A673 (cell line): ENCODE data around the gene GPR34. TPM values are rescaled to one million over a fixed set of nuclear protein-coding genes. Genes with fewer than 3 reads are reported as not detected.
A peak's percentile ranks its signal among the peaks of the same experiment; 100 is the strongest.
"Not testable (repeated sequence)": the region's sequence is repeated elsewhere in the genome, so short reads cannot be mapped to it uniquely, and the experiment has no call there.

ENCODE experiments used
- BruUV-seq: library from RNA; stranded (reverse); fragments of 400-500 nt; replicated peaks from 2 replicates; lab custom pipeline; 2021; lab: Mats Ljungman, UMichigan
- CTCF ChIA-PET: fragments of 300-600 bp; sonication (Branson Sonifier 250); formaldehyde crosslinking; loops from one replicate; lab custom pipeline; 2022; ENCODE audit warnings: antibody characterized with exemption; lab: Charles Lee
- POLR2A ChIA-PET: fragments of 300-600 bp; sonication (Branson Sonifier 250); formaldehyde crosslinking; loops from one replicate; lab custom pipeline; 2022; ENCODE audit warnings: antibody characterized with exemption; ENCODE audit not compliant: low non-redundant PET; lab: Charles Lee
- DNase-seq: peaks from one replicate; pipeline ENCODE4 v3.0.0-alpha.2; 2015; ENCODE audit warnings: low spot score
- H3K27ac ChIP-seq: fragments of 200-600 bp; sonication (generic); 2 replicates; pipeline ENCODE4 v1.5.1; 2016; ENCODE audit warnings: mixed run types, low read depth, mild to moderate bottlenecking, mixed read lengths, antibody characterized with exemption, low read length; ENCODE audit not compliant: poor library complexity, severe bottlenecking
- H3K27me3 ChIP-seq: fragments of 200-600 bp; sonication (generic); replicated peaks from 2 replicates; pipeline ENCODE4 v1.6.1; 2017; ENCODE audit warnings: mixed run types, low read depth, mild to moderate bottlenecking, mixed read lengths, antibody characterized with exemption, low read length; ENCODE audit not compliant: insufficient read depth, poor library complexity
- H3K36me3 ChIP-seq: fragments of 200-600 bp; sonication (generic); 2 replicates; pipeline ENCODE4 v1.6.1; 2016; ENCODE audit warnings: mixed run types, mild to moderate bottlenecking, mixed read lengths, antibody characterized with exemption, low read length; ENCODE audit not compliant: insufficient read depth, poor library complexity, severe bottlenecking
- H3K4me1 ChIP-seq: fragments of 200-600 bp; sonication (generic); 2 replicates; pipeline ENCODE4 v1.6.1; 2017; ENCODE audit warnings: mixed run types, mild to moderate bottlenecking, mixed read lengths, antibody characterized with exemption, low read length; ENCODE audit not compliant: insufficient read depth, poor library complexity, severe bottlenecking
- H3K4me3 ChIP-seq: fragments of 200-600 bp; sonication (generic); 2 replicates; pipeline ENCODE4 v1.5.1; 2016; ENCODE audit warnings: low read depth, mixed run types, mild to moderate bottlenecking, mixed read lengths, low read length; ENCODE audit not compliant: poor library complexity, severe bottlenecking
- H3K9me3 ChIP-seq: fragments of 200-600 bp; sonication (generic); 2 replicates; pipeline ENCODE4 v1.6.1; 2016; ENCODE audit warnings: mixed run types, low read depth, mild to moderate bottlenecking, mixed read lengths, antibody characterized with exemption, low read length; ENCODE audit not compliant: poor library complexity, severe bottlenecking
- EZH2 ChIP-seq: fragments of 200-600 bp; sonication (generic); IDR thresholded peaks from 2 replicates; pipeline ENCODE4 v1.6.1; 2017; ENCODE audit warnings: borderline replicate concordance, low read depth, mild to moderate bottlenecking, mixed read lengths, antibody characterized with exemption, low read length; ENCODE audit not compliant: poor library complexity, severe bottlenecking
- intact Hi-C: fragments of 100-400 bp; cut with micrococcal nuclease; formaldehyde crosslinking; loops from one replicate; pipeline ENCODE4 v1.10.0; 2022; ENCODE audit not compliant: unreplicated experiment
- total RNA-seq: library from RNA; stranded (reverse); gene quantifications from 2 replicates; pipeline ENCODE4 v1.2.3, GENCODE V29; 2021
- TF ChIP-seq, protein P1 (sequence below): fragments of 300-800, 200-600 bp; sonication (generic); conservative IDR thresholded peaks from 2 replicates; pipeline ENCODE4 v1.5.1; 2017; ENCODE audit warnings: low read depth, mild to moderate bottlenecking, antibody characterized with exemption, low read length, moderate library complexity, mixed read lengths

GPR34 gene
- total RNA-seq, 1 experiment from 2014 or later: not detected

DNA sequence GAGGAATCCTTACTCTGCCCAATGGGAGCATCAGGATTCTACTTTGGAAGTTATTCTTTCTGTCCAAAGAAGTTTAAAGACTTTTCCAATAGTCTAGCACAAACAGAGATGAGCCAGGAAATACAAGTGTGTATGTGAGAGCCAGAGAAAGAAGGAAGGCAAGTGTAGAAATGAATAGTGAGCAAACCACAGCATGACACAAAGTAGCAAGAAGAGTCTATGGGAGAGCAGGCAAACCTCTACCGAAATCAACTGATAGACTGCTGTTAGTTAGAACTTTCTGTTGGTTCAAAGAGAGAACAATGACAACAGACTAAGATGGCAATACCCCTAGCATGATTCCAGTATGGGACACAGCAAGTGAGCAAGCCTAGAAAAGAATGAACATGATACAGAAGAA, 16.1 kb upstream of the GPR34 start:
- Histone ChIP-seq H3K4me1 (no peaks in the 10 kb centered on the region), H3K36me3 (no peaks in the 10 kb centered on the region), H3K4me3 (no peak overlapping the region), H3K27me3 (no peaks in the 10 kb centered on the region), H3K27ac (no peak overlapping the region), H3K9me3 (no peaks in the 10 kb centered on the region)
- BruUV-seq: no TSS peak
- no peak for DNase-seq
- intact Hi-C loops: no loop called here
- POLR2A ChIA-PET: no interaction called here
- no peak for TF ChIP-seq EZH2
- TF ChIP-seq, protein P1, sequence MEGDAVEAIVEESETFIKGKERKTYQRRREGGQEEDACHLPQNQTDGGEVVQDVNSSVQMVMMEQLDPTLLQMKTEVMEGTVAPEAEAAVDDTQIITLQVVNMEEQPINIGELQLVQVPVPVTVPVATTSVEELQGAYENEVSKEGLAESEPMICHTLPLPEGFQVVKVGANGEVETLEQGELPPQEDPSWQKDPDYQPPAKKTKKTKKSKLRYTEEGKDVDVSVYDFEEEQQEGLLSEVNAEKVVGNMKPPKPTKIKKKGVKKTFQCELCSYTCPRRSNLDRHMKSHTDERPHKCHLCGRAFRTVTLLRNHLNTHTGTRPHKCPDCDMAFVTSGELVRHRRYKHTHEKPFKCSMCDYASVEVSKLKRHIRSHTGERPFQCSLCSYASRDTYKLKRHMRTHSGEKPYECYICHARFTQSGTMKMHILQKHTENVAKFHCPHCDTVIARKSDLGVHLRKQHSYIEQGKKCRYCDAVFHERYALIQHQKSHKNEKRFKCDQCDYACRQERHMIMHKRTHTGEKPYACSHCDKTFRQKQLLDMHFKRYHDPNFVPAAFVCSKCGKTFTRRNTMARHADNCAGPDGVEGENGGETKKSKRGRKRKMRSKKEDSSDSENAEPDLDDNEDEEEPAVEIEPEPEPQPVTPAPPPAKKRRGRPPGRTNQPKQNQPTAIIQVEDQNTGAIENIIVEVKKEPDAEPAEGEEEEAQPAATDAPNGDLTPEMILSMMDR: no peak
- CTCF ChIA-PET: no interaction called here

DNA sequence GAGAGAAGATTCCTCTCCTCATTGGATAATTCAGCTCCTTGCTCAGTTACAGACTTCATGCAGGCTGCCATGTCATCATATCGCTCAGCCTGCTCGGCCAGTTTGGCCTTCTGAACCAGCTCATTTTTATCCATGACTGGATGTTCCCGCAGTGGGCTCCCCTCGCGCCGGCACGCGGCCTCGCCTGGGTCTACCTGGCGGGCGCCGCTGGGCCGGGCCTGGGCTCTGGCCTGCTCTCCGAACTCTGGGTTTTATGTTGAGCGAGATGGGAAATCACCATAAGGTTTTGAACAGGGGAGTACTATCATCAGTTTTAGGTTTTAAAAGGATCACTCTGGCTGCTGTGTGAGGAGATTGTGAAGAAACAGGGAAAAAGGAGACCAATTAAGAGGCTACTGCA, 12.4 kb upstream of the GPR34 start:
- H3K4me1 ChIP-seq, intact Hi-C loops, H3K9me3 ChIP-seq, H3K27ac ChIP-seq, DNase-seq, H3K36me3 ChIP-seq, CTCF ChIA-PET, H3K27me3 ChIP-seq, POLR2A ChIA-PET, H3K4me3 ChIP-seq, BruUV-seq: not testable (repeated sequence)

- Histone ChIP-seq H3K27ac (no peak overlapping the region), H3K27me3 (no peaks in the 10 kb centered on the region), H3K4me3 (no peak overlapping the region), H3K9me3 (no peaks in the 10 kb centered on the region), H3K4me1 (no peaks in the 10 kb centered on the region), H3K36me3 (no peaks in the 10 kb centered on the region)
- TF ChIP-seq, protein P1: no peak
- no peak for TF ChIP-seq EZH2
- intact Hi-C loops: no loop called here
- BruUV-seq: no TSS peak
- DNase-seq: no peak
- POLR2A ChIA-PET: interaction anchor here (0.6 kb wide), 1 partner anchor 45 kb away, joined by 6 read pairs; no protein-coding TSS in a partner anchor
- CTCF ChIA-PET: interaction anchor here (0.7 kb wide), 1 partner anchor 60 kb away, joined by 3 read pairs; no protein-coding TSS in a partner anchor
These were observed 11.4 kb upstream of the GPR34 start for GRCh38 chrX:41677183-41678060.

- intact Hi-C loops: no loop called here
- CTCF ChIA-PET: no interaction called here
- Histone ChIP-seq H3K27ac (no peak overlapping the region), H3K9me3 (no peaks in the 10 kb centered on the region), H3K4me3 (no peak overlapping the region), H3K27me3 (no peaks in the 10 kb centered on the region), H3K36me3 (no peaks in the 10 kb centered on the region), H3K4me1 (no peaks in the 10 kb centered on the region)
- POLR2A ChIA-PET: no interaction called here
- no TSS peak for BruUV-seq
- TF ChIP-seq, protein P1: no peak
- TF ChIP-seq EZH2: no peak
- DNase-seq: peak; percentile 21
These were observed 4.6 kb upstream of the GPR34 start for GRCh38 chrX:41684138-41684537.
